Ovary (tissue), 9 donors: ENCODE measurements around the gene LTN1. TPM values are rescaled to one million over a fixed set of nuclear protein-coding genes. Genes with fewer than 3 reads are reported as not detected.

ENCODE experiments used
- DNase-seq, 5 donors: peaks; one replicate each; pipeline ENCODE4 v3.0.0-alpha.2; 2019 to 2020
- H3K27ac ChIP-seq, 2 donors: fragments of 200-600 bp; one replicate each; pipeline versions ENCODE4 v1.5.1 to v1.8.0; 2019 to 2022
- H3K27me3 ChIP-seq: fragments of 200-600 bp; one replicate; pipeline ENCODE4 v1.8.0; 2022
- H3K36me3 ChIP-seq: fragments of 200-600 bp; sonication (generic); one replicate; pipeline ENCODE4 v1.5.1; 2019
- H3K4me1 ChIP-seq: one replicate; pipeline ENCODE4 v1.8.1; 2013; ENCODE audit warnings: mild to moderate bottlenecking, moderate library complexity; ENCODE audit not compliant: insufficient read depth
- H3K4me3 ChIP-seq: fragments of 200-600 bp; sonication (generic); one replicate; pipeline ENCODE4 v1.5.1; 2017
- H3K9me3 ChIP-seq, 2 donors: fragments of 200-600 bp in 1 of 2; sonication (generic) in 1 of 2; one replicate each; pipeline versions ENCODE4 v1.5.1 to v1.8.1; 2013 to 2019; ENCODE audit warnings: mild to moderate bottlenecking in 1 of 2, moderate library complexity in 1 of 2
- EP300 ChIP-seq: sonication (generic); formaldehyde crosslinking; IDR thresholded peaks from one replicate; pipeline ENCODE4 v1.6.1; 2017; ENCODE audit warnings: antibody characterized with exemption
- POLR2A ChIP-seq: fragments of 450-650 bp; IDR thresholded peaks from one replicate; pipeline ENCODE4 v1.6.1; 2017; ENCODE audit warnings: antibody characterized with exemption, mild to moderate bottlenecking, moderate library complexity
- WGBS, 3 donors: extraction: QIAGEN DNeasy Blood & Tissue Kit in 1 of 3; methylation state at CpG; one replicate each; pipeline versions ENCODE4 v1.1.5 to v1.1.7; 2013 to 2017; 5-methylcytosine and 5-hydroxymethylcytosine counted together
- intact Hi-C, 4 donors: fragments of 100-400 bp; cut with DNase I; formaldehyde crosslinking; loops; one replicate each; pipeline versions ENCODE4 v1.11.0 to v1.15.1; 2022 to 2023
- polyA plus RNA-seq, 2 donors: library from polyadenylated mRNA; stranded (reverse); fragments of 200-250 nt in 1 of 2; fragments of 350-450 nt in 1 of 2; fragmentation: Illumina TruSeq in 1 of 2; extraction: RNeasy Lipid Tissue Mini Kit (QIAGEN cat#74804) in 1 of 2; gene quantifications; one replicate each; pipeline ENCODE4 v1.2.3, GENCODE V29; 2013 to 2014
- total RNA-seq, 7 donors: library from RNA; depleted of rRNA in 2 of 7; stranded (reverse); fragments of >200 nt in 2 of 7; fragmentation: NEBNext Ultra II Directional in 3 of 7; extraction: Animal tissue kit (Norgen Biotek cat#: 25700) in 3 of 7; gene quantifications; one replicate each; pipeline versions ENCODE4 v1.1.0 to v1.2.4, GENCODE V29; 2016 to 2023
- TF ChIP-seq, protein P1 (sequence below), 3 donors: fragments of 450-650 bp in 2 of 3; fragments of 200-600 bp in 1 of 3; IDR thresholded peaks; one replicate each; pipeline versions ENCODE4 v1.5.1 to v1.8.0; 2016 to 2022; ENCODE audit warnings: antibody characterized with exemption in 3 of 3, mild to moderate bottlenecking in 1 of 3
- donor health status: DM: no; HTN: no; CAD: no; lungs with moderate emphysema.
- donor health status: DM: no; HTN: no; CAD: no.
- donor health status: Bipolar disorder and iron deficiency.
- donor health status: DM: yes; HTN: yes; CAD: no.
- donor health status: DM: no; HTN: no; CAD: no.
- donor health status: DM: yes; HTN: yes; CAD: no.

The LTN1 gene
- total and polyA plus RNA-seq, 9 donors = 6.3 to 24.5 (median 18.2) TPM

DNA sequence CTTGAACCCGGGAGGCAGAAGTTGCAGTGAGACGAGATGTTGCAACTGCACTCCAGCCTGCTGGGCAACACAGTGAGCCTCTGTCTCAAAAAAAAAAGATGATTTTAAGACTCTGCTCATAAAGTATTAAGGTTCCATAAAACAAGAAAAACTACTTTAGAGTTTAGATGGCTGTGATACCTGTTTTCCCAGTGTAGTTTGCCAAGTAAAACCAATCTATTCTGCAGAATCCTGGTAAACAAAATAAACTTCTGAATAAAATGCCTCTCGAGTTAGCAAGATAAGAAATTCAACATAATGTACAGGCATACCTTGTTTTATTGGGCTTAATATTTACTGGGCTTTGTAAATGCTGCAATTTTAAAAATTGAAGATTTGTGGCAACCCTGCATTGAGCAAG, 30.8 kb downstream of the LTN1 start:
- WGBS, 3 donors = 76 to 81% (median 81%) methylated on average over 3 of the region's 3 CpGs
- no peak for DNase-seq
- TF ChIP-seq, protein P1, sequence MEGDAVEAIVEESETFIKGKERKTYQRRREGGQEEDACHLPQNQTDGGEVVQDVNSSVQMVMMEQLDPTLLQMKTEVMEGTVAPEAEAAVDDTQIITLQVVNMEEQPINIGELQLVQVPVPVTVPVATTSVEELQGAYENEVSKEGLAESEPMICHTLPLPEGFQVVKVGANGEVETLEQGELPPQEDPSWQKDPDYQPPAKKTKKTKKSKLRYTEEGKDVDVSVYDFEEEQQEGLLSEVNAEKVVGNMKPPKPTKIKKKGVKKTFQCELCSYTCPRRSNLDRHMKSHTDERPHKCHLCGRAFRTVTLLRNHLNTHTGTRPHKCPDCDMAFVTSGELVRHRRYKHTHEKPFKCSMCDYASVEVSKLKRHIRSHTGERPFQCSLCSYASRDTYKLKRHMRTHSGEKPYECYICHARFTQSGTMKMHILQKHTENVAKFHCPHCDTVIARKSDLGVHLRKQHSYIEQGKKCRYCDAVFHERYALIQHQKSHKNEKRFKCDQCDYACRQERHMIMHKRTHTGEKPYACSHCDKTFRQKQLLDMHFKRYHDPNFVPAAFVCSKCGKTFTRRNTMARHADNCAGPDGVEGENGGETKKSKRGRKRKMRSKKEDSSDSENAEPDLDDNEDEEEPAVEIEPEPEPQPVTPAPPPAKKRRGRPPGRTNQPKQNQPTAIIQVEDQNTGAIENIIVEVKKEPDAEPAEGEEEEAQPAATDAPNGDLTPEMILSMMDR (IDR thresholded peaks at IDR 0.05) = no peak
- TF ChIP-seq POLR2A (no peak), EP300 (no peak)
- no peaks in the 10 kb centered on the region for H3K4me1 ChIP-seq
- no peak overlapping the region for H3K27ac ChIP-seq
- no peaks in the 10 kb centered on the region for H3K36me3 ChIP-seq
- H3K27me3 ChIP-seq = no peaks in the 10 kb centered on the region
- H3K9me3 ChIP-seq = no peaks in the 10 kb centered on the region
- no peak overlapping the region for H3K4me3 ChIP-seq
- intact Hi-C loops = no loop called here

DNA sequence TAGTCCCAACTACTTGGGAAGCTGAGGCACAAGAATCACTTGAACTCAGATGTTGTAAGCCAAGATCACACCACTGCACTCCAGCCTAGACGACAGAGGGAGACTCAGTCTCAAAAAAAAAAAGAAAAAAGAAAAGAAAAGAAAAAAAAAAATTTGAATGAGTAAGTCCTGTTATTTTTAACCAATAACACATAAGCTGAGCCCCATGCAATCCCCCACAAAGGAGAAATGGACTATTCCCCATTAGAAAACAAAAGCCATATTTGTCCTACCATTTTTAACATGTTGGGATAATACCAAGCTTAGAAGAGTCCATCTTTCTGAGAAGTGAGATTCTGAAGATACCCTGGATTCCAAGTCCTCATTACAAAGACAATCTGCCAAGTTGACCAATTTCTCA, 32.4 kb downstream of the LTN1 start:
- WGBS, 3 donors = 83 to 95% (median 86%) methylated on average over 1 of the region's 1 CpG
- Histone ChIP-seq H3K36me3 (no peaks in the 10 kb centered on the region), H3K27me3 (no peaks in the 10 kb centered on the region), H3K27ac (no peak overlapping the region), H3K9me3 (no peaks in the 10 kb centered on the region), H3K4me1 (no peaks in the 10 kb centered on the region), H3K4me3 (no peak overlapping the region)
- DNase-seq = no peak
- TF ChIP-seq EP300 (no peak), POLR2A (no peak)
- TF ChIP-seq, protein P1 (IDR thresholded peaks at IDR 0.05) = no peak
- intact Hi-C loops = no loop called here

DNA sequence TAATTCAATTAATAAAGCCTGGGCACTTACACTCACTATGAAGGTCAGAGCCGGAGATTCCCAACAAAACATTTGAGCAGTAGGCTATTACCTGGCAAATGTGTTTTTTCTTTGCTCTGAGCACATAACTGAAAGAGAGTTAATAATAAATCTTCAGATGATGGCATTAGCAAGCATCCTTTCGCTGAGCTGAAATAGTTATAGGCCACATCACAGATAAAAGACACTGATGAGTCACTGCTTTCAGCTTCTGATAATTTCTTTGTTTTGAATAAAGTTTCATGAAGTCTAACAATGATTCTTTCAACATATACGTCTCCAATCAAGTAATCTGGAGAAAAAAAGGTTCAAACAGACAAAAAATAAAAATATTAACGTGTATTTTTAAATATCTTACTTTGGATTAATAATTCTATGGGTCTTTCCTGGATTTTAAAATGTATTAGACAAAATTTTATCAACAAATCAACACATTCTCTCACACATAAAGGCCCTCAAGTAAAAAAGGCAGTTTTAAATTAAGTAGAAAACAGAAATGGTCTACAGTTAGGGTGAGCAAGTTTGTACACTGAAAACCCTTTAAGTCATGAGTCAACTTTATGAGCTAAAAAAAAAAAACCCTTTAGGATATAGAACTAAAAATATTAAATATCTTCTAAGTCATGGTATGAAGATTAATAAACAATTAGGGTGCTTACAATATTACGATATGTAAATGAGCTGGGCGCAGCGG, 33.1 kb downstream of the LTN1 start:
- no peaks in the 10 kb centered on the region for H3K9me3 ChIP-seq
- H3K4me1 ChIP-seq = no peaks in the 10 kb centered on the region
- no peaks in the 10 kb centered on the region for H3K27me3 ChIP-seq
- TF ChIP-seq, protein P1 (IDR thresholded peaks at IDR 0.05) = no peak
- no peak for TF ChIP-seq POLR2A
- TF ChIP-seq EP300 = no peak
- H3K27ac ChIP-seq = no peak overlapping the region
- no peak for DNase-seq
- H3K36me3 ChIP-seq = no peaks in the 10 kb centered on the region
- intact Hi-C loops = no loop called here
- WGBS, 3 donors = 66 to 72% (median 70%) methylated on average over 7 of the region's 7 CpGs
- H3K4me3 ChIP-seq = no peak overlapping the region

DNA sequence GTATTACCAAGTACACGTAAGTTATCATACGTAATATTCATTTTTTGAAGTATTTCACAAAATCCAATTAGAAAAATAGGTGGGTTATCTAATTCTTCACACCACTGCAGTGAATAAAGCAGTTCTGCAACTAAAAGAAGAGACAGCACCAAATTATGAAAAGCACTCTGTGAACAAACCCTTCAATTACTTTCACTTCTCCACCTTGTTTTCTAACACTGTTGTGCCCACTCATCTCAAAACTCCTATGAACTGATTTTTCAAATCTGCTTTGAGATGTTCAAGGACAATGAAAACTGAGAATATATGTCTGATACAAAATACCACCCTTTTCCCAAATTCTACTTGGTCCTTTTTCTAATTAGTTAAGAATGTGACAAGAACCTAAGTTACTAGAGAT, 39.4 kb downstream of the LTN1 start:
- no peaks in the 10 kb centered on the region for H3K4me1 ChIP-seq
- no peaks in the 10 kb centered on the region for H3K36me3 ChIP-seq
- WGBS, 3 donors = 95 to 97% (median 96%) methylated on average over 2 of the region's 2 CpGs
- no peaks in the 10 kb centered on the region for H3K9me3 ChIP-seq
- no peak for DNase-seq
- intact Hi-C loops = no loop called here
- TF ChIP-seq EP300 = no peak
- no peak for TF ChIP-seq POLR2A
- TF ChIP-seq, protein P1 (IDR thresholded peaks at IDR 0.05) = no peak
- H3K27ac ChIP-seq = no peak overlapping the region
- H3K4me3 ChIP-seq = no peak overlapping the region
- H3K27me3 ChIP-seq = no peaks in the 10 kb centered on the region
